SJCRH30 (cell line): ENCODE measurements around the gene CSTF2. TPM values are rescaled to one million over a fixed set of nuclear protein-coding genes. Genes with fewer than 3 reads are reported as not detected.
"Not testable (repeated sequence)": the region's sequence is repeated elsewhere in the genome, so short reads cannot be mapped to it uniquely, and the experiment has no call there.

Experiments used
- DNase-seq, 2 experiments: peaks; one replicate each; pipeline ENCODE4 v3.0.0-alpha.2; 2015 to 2020
- H3K27ac ChIP-seq: fragments of 250-450 bp; sonication (Bioruptor Pico); 2 replicates; pipeline ENCODE4 v1.5.1; 2020; ENCODE audit warnings: mild to moderate bottlenecking, moderate library complexity
- H3K27me3 ChIP-seq: fragments of 250-450 bp; sonication (Bioruptor Pico); 2 replicates; pipeline ENCODE4 v1.5.1; 2020; ENCODE audit warnings: mild to moderate bottlenecking, moderate library complexity
- H3K36me3 ChIP-seq: fragments of 250-450 bp; sonication (Bioruptor Pico); 2 replicates; pipeline ENCODE4 v1.5.1; 2020; ENCODE audit warnings: mild to moderate bottlenecking, moderate library complexity
- H3K4me1 ChIP-seq: fragments of 250-450 bp; sonication (Bioruptor Pico); 2 replicates; pipeline ENCODE4 v1.5.1; 2020; ENCODE audit warnings: mild to moderate bottlenecking, moderate library complexity
- H3K4me3 ChIP-seq: fragments of 250-450 bp; sonication (Bioruptor Pico); 2 replicates; pipeline ENCODE4 v1.5.1; 2020; ENCODE audit warnings: mild to moderate bottlenecking, moderate library complexity
- H3K9me3 ChIP-seq: fragments of 250-450 bp; sonication (Bioruptor Pico); replicated peaks from 2 replicates; pipeline ENCODE4 v1.5.1; 2020; ENCODE audit warnings: mild to moderate bottlenecking, moderate library complexity
- total RNA-seq: library from RNA; depleted of rRNA; stranded (reverse); fragments of >200 nt; shearing (Covaris generic); gene quantifications from 2 replicates; pipeline ENCODE4 v1.2.3, GENCODE V29; 2014; rRNA removed

The CSTF2 gene, protein sequence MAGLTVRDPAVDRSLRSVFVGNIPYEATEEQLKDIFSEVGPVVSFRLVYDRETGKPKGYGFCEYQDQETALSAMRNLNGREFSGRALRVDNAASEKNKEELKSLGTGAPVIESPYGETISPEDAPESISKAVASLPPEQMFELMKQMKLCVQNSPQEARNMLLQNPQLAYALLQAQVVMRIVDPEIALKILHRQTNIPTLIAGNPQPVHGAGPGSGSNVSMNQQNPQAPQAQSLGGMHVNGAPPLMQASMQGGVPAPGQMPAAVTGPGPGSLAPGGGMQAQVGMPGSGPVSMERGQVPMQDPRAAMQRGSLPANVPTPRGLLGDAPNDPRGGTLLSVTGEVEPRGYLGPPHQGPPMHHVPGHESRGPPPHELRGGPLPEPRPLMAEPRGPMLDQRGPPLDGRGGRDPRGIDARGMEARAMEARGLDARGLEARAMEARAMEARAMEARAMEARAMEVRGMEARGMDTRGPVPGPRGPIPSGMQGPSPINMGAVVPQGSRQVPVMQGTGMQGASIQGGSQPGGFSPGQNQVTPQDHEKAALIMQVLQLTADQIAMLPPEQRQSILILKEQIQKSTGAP
- 37.5 and 38.6 TPM in 2 replicates for total RNA-seq

- Histone ChIP-seq H3K4me3 (peak within 1 kb of the TSS; percentile 83), H3K36me3 (peaks cover 21% of the 10 kb centered on the region), H3K4me1 (no peaks in the 10 kb centered on the region), H3K9me3 (no peaks in the 10 kb centered on the region), H3K27me3 (no peaks in the 10 kb centered on the region), H3K27ac (peak within 1 kb of the TSS; percentile 67)
- DNase-seq: peak; percentile 85 to 86
Observed at GRCh38 chrX:100819837-100820666, at the start of gene CSTF2. Gene CSTF2 (plus strand): TSS chrX:100820391. CDS start chrX:100820417, 26 bp downstream.

DNA sequence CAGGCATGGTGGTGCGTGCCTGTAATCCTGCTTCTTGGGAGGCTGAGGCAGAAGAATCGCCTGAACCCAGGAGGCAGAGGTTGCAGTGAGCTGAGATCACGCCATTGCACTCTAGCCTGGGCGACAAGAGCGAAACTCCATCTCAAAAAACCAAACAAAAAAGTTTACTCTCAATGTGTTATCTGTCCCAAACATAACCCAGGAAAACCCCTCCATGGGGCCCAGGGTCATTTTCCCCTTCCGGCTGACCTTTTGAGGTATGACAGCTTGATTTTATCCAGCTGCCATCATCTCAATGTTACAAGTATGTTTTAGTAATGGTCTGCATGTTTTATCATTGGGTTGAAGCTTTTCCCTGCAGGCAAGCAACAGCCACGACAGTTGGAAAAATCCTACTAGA, 23.8 kb upstream of the CSTF2 start:
- not testable (repeated sequence) for H3K27me3 ChIP-seq, H3K9me3 ChIP-seq, H3K4me3 ChIP-seq, H3K4me1 ChIP-seq, DNase-seq, H3K36me3 ChIP-seq, H3K27ac ChIP-seq

GRCh38 chrX:100797359-100797758, 22.8 kb upstream of the CSTF2 start:
- Histone ChIP-seq H3K4me1 (no peaks in the 10 kb centered on the region), H3K36me3 (no peaks in the 10 kb centered on the region), H3K27ac (no peak overlapping the region), H3K27me3 (no peaks in the 10 kb centered on the region), H3K9me3 (no peaks in the 10 kb centered on the region), H3K4me3 (no peak overlapping the region)
- DNase-seq: no peak

- Histone ChIP-seq H3K9me3 (no peaks in the 10 kb centered on the region), H3K36me3 (no peaks in the 10 kb centered on the region), H3K27me3 (no peaks in the 10 kb centered on the region), H3K4me1 (no peaks in the 10 kb centered on the region), H3K27ac (no peak overlapping the region), H3K4me3 (no peak overlapping the region)
- no peak for DNase-seq
Observed at GRCh38 chrX:100798484-100799214, 21.5 kb upstream of the CSTF2 start.

GRCh38 chrX:100802843-100803242, 17.3 kb upstream of the CSTF2 start:
- Histone ChIP-seq H3K4me1 (no peaks in the 10 kb centered on the region), H3K27me3 (no peaks in the 10 kb centered on the region), H3K9me3 (no peaks in the 10 kb centered on the region), H3K4me3 (no peak overlapping the region), H3K27ac (no peak overlapping the region), H3K36me3 (no peaks in the 10 kb centered on the region)
- DNase-seq: no peak

DNA sequence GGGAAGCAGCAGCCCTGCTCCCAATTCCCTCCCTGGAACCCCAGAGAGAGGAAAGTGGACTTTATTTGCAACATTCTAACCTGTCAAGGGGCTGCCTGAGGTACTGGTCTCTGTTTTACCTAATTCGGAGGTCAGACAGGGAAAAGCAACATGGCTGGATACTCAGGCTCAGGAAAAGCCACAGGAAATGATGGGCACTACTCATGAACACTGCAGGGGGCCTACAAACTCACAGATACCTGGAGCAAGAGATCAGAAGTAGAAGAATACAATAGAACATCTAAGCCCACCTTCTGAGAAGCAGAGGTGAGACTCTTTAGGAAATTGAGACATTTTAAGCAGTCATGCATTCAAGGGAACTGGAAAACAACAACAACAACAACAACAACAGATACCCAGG, 15.4 kb upstream of the CSTF2 start:
- no peak overlapping the region for H3K27ac ChIP-seq
- DNase-seq: no peak
- H3K4me1 ChIP-seq: no peaks in the 10 kb centered on the region
- H3K36me3 ChIP-seq: no peaks in the 10 kb centered on the region
- no peak overlapping the region for H3K4me3 ChIP-seq
- H3K9me3 ChIP-seq: no peaks in the 10 kb centered on the region
- H3K27me3 ChIP-seq: no peaks in the 10 kb centered on the region

- not testable (repeated sequence) for H3K4me1 ChIP-seq
Observed at GRCh38 chrX:100808265-100808664, 11.9 kb upstream of the CSTF2 start.

GRCh38 chrX:100812216-100813158, 7.7 kb upstream of the CSTF2 start:
- Histone ChIP-seq H3K27me3 (no peaks in the 10 kb centered on the region), H3K27ac (no peak overlapping the region), H3K36me3 (no peaks in the 10 kb centered on the region), H3K4me3 (no peak overlapping the region), H3K9me3 (no peaks in the 10 kb centered on the region), H3K4me1 (no peaks in the 10 kb centered on the region)
- no peak for DNase-seq

More at GRCh38 chrX:100808265-100808664, 11.9 kb upstream of the CSTF2 start:
- H3K4me3 ChIP-seq, DNase-seq, H3K27me3 ChIP-seq, H3K36me3 ChIP-seq, H3K9me3 ChIP-seq, H3K27ac ChIP-seq: not testable (repeated sequence)

DNA sequence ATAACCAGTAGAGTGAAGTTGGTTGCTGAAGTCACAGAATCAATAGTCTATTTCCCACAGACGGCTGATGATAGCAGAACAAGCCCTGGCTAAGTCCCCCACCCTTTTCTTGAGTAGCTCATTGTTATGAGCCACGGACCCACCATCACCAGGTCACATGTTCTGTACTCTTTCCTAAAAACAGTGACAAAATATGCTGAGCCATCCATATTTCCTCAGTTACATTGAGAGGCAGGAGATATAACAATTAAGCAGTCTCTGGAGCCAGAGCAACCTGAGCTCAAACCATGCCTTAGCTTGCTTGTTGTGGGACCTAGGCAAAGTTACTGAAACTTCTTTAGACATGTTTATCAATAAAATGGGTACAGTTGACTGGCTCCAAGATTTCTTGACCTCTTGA, 2.9 kb upstream of the CSTF2 start:
- Histone ChIP-seq H3K27me3 (no peaks in the 10 kb centered on the region), H3K4me1 (no peaks in the 10 kb centered on the region), H3K36me3 (no peaks in the 10 kb centered on the region), H3K9me3 (no peaks in the 10 kb centered on the region), H3K4me3 (no peak overlapping the region), H3K27ac (no peak overlapping the region)
- DNase-seq: no peak

DNA sequence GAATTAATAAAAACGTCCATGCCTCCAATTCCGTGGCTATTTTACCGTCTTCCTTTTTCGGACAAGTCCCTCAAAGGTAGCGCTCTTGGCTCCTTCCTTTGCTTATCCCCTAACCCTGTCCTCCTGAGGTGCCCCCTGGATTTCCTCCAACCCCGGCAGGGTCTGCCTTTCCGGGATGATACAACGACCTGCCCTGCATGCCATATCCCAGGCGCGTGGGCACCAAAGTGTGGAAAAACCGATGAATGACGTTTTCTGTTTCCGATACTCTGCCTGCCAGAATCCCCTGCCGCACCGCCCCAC, 706 bp upstream of the CSTF2 start:
- H3K4me3 ChIP-seq: peak overlapping the region; percentile 83
- no peaks in the 10 kb centered on the region for H3K27me3 ChIP-seq
- H3K4me1 ChIP-seq: no peaks in the 10 kb centered on the region
- peak overlapping the region; percentile 67 for H3K27ac ChIP-seq
- no peak for DNase-seq
- peaks cover 16% of the 10 kb centered on the region for H3K36me3 ChIP-seq
- H3K9me3 ChIP-seq: no peaks in the 10 kb centered on the region

GRCh38 chrX:100829730-100830129, 9.5 kb downstream of the CSTF2 start:
- Histone ChIP-seq H3K4me3 (no peak overlapping the region), H3K4me1 (no peaks in the 10 kb centered on the region), H3K36me3 (peaks cover 43% of the 10 kb centered on the region), H3K27ac (no peak overlapping the region), H3K27me3 (no peaks in the 10 kb centered on the region), H3K9me3 (no peaks in the 10 kb centered on the region)
- no peak for DNase-seq

DNA sequence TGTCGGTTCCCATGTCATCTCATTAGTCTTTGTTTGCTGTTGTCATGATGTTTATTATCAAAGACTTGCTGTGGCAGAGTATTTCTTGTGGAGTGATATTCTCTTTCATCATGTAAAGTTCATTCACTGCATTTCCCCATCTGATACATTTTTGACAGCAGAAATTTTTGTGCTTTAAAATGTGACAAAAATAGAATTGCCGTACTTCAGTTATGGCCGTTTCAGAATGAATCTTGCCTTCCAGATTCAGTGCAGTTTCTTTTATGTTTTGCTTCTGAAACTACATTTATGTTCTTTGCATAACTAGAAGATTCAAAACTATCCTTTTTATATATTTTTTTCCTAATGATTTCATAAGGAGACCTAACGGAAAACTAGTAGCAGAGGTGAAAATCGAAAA, 10.0 kb downstream of the CSTF2 start:
- Histone ChIP-seq H3K4me1 (no peaks in the 10 kb centered on the region), H3K36me3 (peaks cover 41% of the 10 kb centered on the region), H3K27ac (no peak overlapping the region), H3K9me3 (no peaks in the 10 kb centered on the region), H3K4me3 (no peak overlapping the region), H3K27me3 (no peaks in the 10 kb centered on the region)
- DNase-seq: no peak

DNA sequence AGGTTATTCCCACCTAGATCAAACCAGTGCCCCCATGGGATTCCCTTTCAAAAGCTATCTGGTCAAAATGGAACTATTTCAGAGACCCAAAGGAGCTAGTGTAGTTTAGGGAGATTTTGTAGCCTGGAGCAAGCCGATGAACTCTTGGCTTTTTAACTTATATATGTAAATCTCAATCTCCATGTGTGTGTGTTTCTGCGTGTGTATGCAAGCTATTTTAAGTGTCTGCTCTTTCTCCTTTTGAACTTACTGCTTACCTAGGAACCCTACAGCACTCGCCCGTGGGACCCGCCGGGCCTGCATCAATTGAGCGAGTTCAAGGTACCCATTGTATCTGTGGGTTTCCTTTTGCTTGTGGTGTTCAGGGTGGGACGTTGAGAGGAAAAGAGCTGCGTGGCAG, 10.4 kb downstream of the CSTF2 start:
- DNase-seq: no peak
- Histone ChIP-seq H3K27ac (no peak overlapping the region), H3K27me3 (no peaks in the 10 kb centered on the region), H3K4me1 (no peaks in the 10 kb centered on the region), H3K36me3 (peaks cover 41% of the 10 kb centered on the region), H3K9me3 (no peaks in the 10 kb centered on the region), H3K4me3 (no peak overlapping the region)
